Measurements from ENCODE around the gene KRTAP10-4.
"Not testable (repeated sequence)": the region's sequence is repeated elsewhere in the genome, so short reads cannot be mapped to it uniquely, and the experiment has no call there.

The KRTAP10-4 gene

GRCh38 chr21:44599264-44600029, 25.9 kb downstream of the KRTAP10-4 start:
- DNase-seq (ENCODE audit: low spot score) = no peak

GRCh38 chr21:44600118-44600978, 26.8 kb downstream of the KRTAP10-4 start, which contains the start of gene KRTAP10-7:
Gene KRTAP10-7 (plus strand): TSS chr21:44600597. CDS start chr21:44600622, 25 bp downstream.
- DNase-seq (ENCODE audit: low spot score) = not testable (repeated sequence)

GRCh38 chr21:44601091-44601490, 27.6 kb downstream of the KRTAP10-4 start:
- not testable (repeated sequence) for DNase-seq (ENCODE audit: low spot score)

- DNase-seq (ENCODE audit: low spot score) = no peak
These were observed 28.3 kb downstream of the KRTAP10-4 start for GRCh38 chr21:44601596-44602462.

GRCh38 chr21:44602463-44602850, 28.9 kb downstream of the KRTAP10-4 start:
- DNase-seq (ENCODE audit: low spot score) = no peak

GRCh38 chr21:44603109-44603875, 29.8 kb downstream of the KRTAP10-4 start:
- no peak for DNase-seq (ENCODE audit: low spot score)

GRCh38 chr21:44603911-44604310, 30.4 kb downstream of the KRTAP10-4 start:
- DNase-seq (ENCODE audit: low spot score) = no peak

GRCh38 chr21:44606495-44606894, 33.0 kb downstream of the KRTAP10-4 start:
- no peak for DNase-seq (ENCODE audit: low spot score)

GRCh38 chr21:44609193-44609592, 35.7 kb downstream of the KRTAP10-4 start:
- no peak for DNase-seq (ENCODE audit: low spot score)

GRCh38 chr21:44610157-44610843, 36.8 kb downstream of the KRTAP10-4 start:
- not testable (repeated sequence) for DNase-seq (ENCODE audit: low spot score)

- DNase-seq (ENCODE audit: low spot score) = no peak
These were observed 38.0 kb downstream of the KRTAP10-4 start for GRCh38 chr21:44611551-44611950.

- no peak for DNase-seq (ENCODE audit: low spot score)
These were observed 38.5 kb downstream of the KRTAP10-4 start, which contains the start of gene KRTAP10-8 for GRCh38 chr21:44612029-44612486. Gene KRTAP10-8 (plus strand): TSS chr21:44612079. CDS start chr21:44612101, 22 bp downstream.

- DNase-seq (ENCODE audit: low spot score) = no peak
These were observed 39.2 kb downstream of the KRTAP10-4 start for GRCh38 chr21:44612669-44613229.

GRCh38 chr21:44613386-44614155, 40.0 kb downstream of the KRTAP10-4 start:
- no peak for DNase-seq (ENCODE audit: low spot score)

- no peak for DNase-seq (ENCODE audit: low spot score)
These were observed 40.7 kb downstream of the KRTAP10-4 start for GRCh38 chr21:44614161-44614631.

GRCh38 chr21:44614961-44615391, 41.4 kb downstream of the KRTAP10-4 start:
- no peak for DNase-seq (ENCODE audit: low spot score)

- DNase-seq (ENCODE audit: low spot score) = no peak
These were observed 41.9 kb downstream of the KRTAP10-4 start for GRCh38 chr21:44615466-44615865.

GRCh38 chr21:44615911-44616590, 42.5 kb downstream of the KRTAP10-4 start:
- DNase-seq (ENCODE audit: low spot score) = no peak

- DNase-seq (ENCODE audit: low spot score) = no peak
These were observed 43.0 kb downstream of the KRTAP10-4 start for GRCh38 chr21:44616591-44616926.
